Endodermal cell (in vitro differentiated cells): ENCODE measurements around the gene F13A1. TPM values are rescaled to one million over a fixed set of nuclear protein-coding genes. Genes with fewer than 3 reads are reported as not detected.
"Not testable (repeated sequence)": the region's sequence is repeated elsewhere in the genome, so short reads cannot be mapped to it uniquely, and the experiment has no call there.

ENCODE experiments used
- DNase-seq: peaks from one replicate; pipeline ENCODE4 v3.0.0-alpha.2; 2017
- H3K27ac ChIP-seq: 2 replicates; pipeline ENCODE4 v1.5.1; 2013; ENCODE audit warnings: mild to moderate bottlenecking, low read depth, low read length, moderate library complexity
- H3K27me3 ChIP-seq: 2 replicates; pipeline ENCODE4 v1.6.1; 2013; ENCODE audit warnings: mild to moderate bottlenecking, low read length, moderate library complexity; ENCODE audit not compliant: insufficient read depth, control insufficient read depth, poor library complexity, severe bottlenecking
- H3K36me3 ChIP-seq: 2 replicates; pipeline ENCODE4 v1.7.0; 2013; ENCODE audit warnings: mild to moderate bottlenecking, low read length, moderate library complexity; ENCODE audit not compliant: control insufficient read depth, insufficient read depth
- H3K4me1 ChIP-seq: one replicate; pipeline ENCODE4 v1.7.0; 2013; ENCODE audit warnings: low read length; ENCODE audit not compliant: control insufficient read depth, insufficient read depth
- H3K4me3 ChIP-seq: 2 replicates; pipeline ENCODE4 v1.5.1; 2013; ENCODE audit warnings: mild to moderate bottlenecking, low read length, moderate library complexity
- H3K9ac ChIP-seq: 2 replicates; pipeline ENCODE4 v1.6.1; 2013; ENCODE audit warnings: mild to moderate bottlenecking, low read length, moderate library complexity; ENCODE audit not compliant: poor library complexity, severe bottlenecking; ENCODE audit errors: extremely low read depth
- H3K9me3 ChIP-seq: 2 replicates; pipeline ENCODE4 v1.6.1; 2013; ENCODE audit warnings: mild to moderate bottlenecking, low read length, moderate library complexity; ENCODE audit not compliant: control insufficient read depth
- H3K27ac Mint-ChIP-seq: 2 replicates; pipeline ENCODE4 v1.8.0; 2020; ENCODE audit warnings: mixed read lengths
- H3K27me3 Mint-ChIP-seq: 2 replicates; pipeline ENCODE4 v1.8.0; 2021; ENCODE audit warnings: mild to moderate bottlenecking, mixed read lengths; ENCODE audit not compliant: insufficient read depth
- H3K36me3 Mint-ChIP-seq: 2 replicates; pipeline ENCODE4 v1.8.0; 2020; ENCODE audit warnings: low read depth, mixed read lengths
- H3K4me1 Mint-ChIP-seq: 2 replicates; pipeline ENCODE4 v1.8.0; 2020; ENCODE audit warnings: mixed read lengths
- H3K4me3 Mint-ChIP-seq: 2 replicates; pipeline ENCODE4 v1.8.0; 2020; ENCODE audit warnings: mild to moderate bottlenecking, moderate library complexity, mixed read lengths
- H3K9me3 Mint-ChIP-seq: 2 replicates; pipeline ENCODE4 v1.8.0; 2020; ENCODE audit warnings: mild to moderate bottlenecking, mixed read lengths
- CTCF ChIP-seq: fragments of 200-600 bp; sonication (generic); conservative IDR thresholded peaks from 2 replicates; pipeline ENCODE4 v1.5.0; 2021; ENCODE audit warnings: antibody characterized with exemption, mild to moderate bottlenecking
- WGBS, 2 experiments: methylation state at CpG; one replicate each; pipeline versions ENCODE4 v1.1.5 to v1.1.7; 2013; ENCODE audit warnings: missing lambda C conversion rate in 2 of 2, mixed read lengths in 1 of 2; ENCODE audit not compliant: insufficient coverage in 1 of 2, insufficient read length in 1 of 2; 5-methylcytosine and 5-hydroxymethylcytosine counted together
- total RNA-seq, 2 donors: library from RNA; stranded (reverse); fragmentation: NEBNext Ultra II Directional in 1 of 2; extraction: Animal tissue kit (Norgen Biotek cat#: 25700) in 1 of 2; gene quantifications; 2 replicates in 1 of 2; 3 replicates in 1 of 2; pipeline ENCODE4 v1.2.1, GENCODE V29; 2021

Gene F13A1
- total RNA-seq, 2 donors from 2014 or later: 1.1 to 1.3 TPM

- Mint-ChIP-seq H3K27ac (no peak overlapping the region), H3K4me1 (peaks cover 16% of the 10 kb centered on the region), H3K4me3 (no peak overlapping the region), H3K9me3 (no peaks in the 10 kb centered on the region), H3K27me3 (peaks cover 3% of the 10 kb centered on the region), H3K36me3 (no peaks in the 10 kb centered on the region)
- no peak overlapping the region for H3K9ac ChIP-seq
- H3K27me3 ChIP-seq: peaks cover 4% of the 10 kb centered on the region
- peaks cover 3% of the 10 kb centered on the region for H3K4me1 ChIP-seq
- H3K4me3 ChIP-seq: no peak overlapping the region
- TF ChIP-seq CTCF: no peak
- no peak for DNase-seq
- H3K36me3 ChIP-seq: no peaks in the 10 kb centered on the region
- 91 to 100% methylated on average over 1 of the region's 1 CpG for WGBS, 2 experiments
- H3K9me3 ChIP-seq: no peaks in the 10 kb centered on the region
- H3K27ac ChIP-seq: no peak overlapping the region
These were observed 5.9 kb downstream of the F13A1 start for GRCh38 chr6:6314596-6314995.

- H3K4me1 ChIP-seq: no peaks in the 10 kb centered on the region
- no peaks in the 10 kb centered on the region for H3K9me3 ChIP-seq
- Mint-ChIP-seq H3K27me3 (no peaks in the 10 kb centered on the region), H3K36me3 (no peaks in the 10 kb centered on the region), H3K9me3 (no peaks in the 10 kb centered on the region), H3K4me1 (peaks cover 3% of the 10 kb centered on the region), H3K4me3 (no peak overlapping the region), H3K27ac (no peak overlapping the region)
- no peaks in the 10 kb centered on the region for H3K27me3 ChIP-seq
- DNase-seq: no peak
- H3K36me3 ChIP-seq: no peaks in the 10 kb centered on the region
- no peak for TF ChIP-seq CTCF
- 90 to 91% methylated on average over 2 to 5 of the region's 6 CpGs for WGBS, 2 experiments
- H3K27ac ChIP-seq: no peak overlapping the region
- no peak overlapping the region for H3K9ac ChIP-seq
- H3K4me3 ChIP-seq: no peak overlapping the region
These were observed 7.5 kb downstream of the F13A1 start for GRCh38 chr6:6312901-6313441.

GRCh38 chr6:6305575-6305974, 14.9 kb downstream of the F13A1 start:
- WGBS, 2 experiments: 78 to 82% methylated on average over 4 of the region's 4 CpGs
- Histone ChIP-seq H3K4me1 (no peaks in the 10 kb centered on the region), H3K27me3 (no peaks in the 10 kb centered on the region), H3K9me3 (peaks cover 7% of the 10 kb centered on the region), H3K36me3 (no peaks in the 10 kb centered on the region), H3K27ac (no peak overlapping the region), H3K9ac (no peak overlapping the region), H3K4me3 (no peak overlapping the region)
- Mint-ChIP-seq H3K9me3 (peaks cover 13% of the 10 kb centered on the region), H3K4me3 (no peak overlapping the region), H3K27ac (no peak overlapping the region), H3K27me3 (peaks cover 5% of the 10 kb centered on the region), H3K36me3 (peaks cover 1% of the 10 kb centered on the region), H3K4me1 (no peaks in the 10 kb centered on the region)
- no peak for DNase-seq
- no peak for TF ChIP-seq CTCF

GRCh38 chr6:6300383-6300782, 20.1 kb downstream of the F13A1 start:
- not testable (repeated sequence) for H3K36me3 Mint-ChIP-seq, H3K27ac ChIP-seq, H3K36me3 ChIP-seq, H3K4me1 Mint-ChIP-seq, H3K27me3 ChIP-seq, H3K9ac ChIP-seq, H3K4me3 Mint-ChIP-seq, H3K27me3 Mint-ChIP-seq, H3K27ac Mint-ChIP-seq, H3K9me3 ChIP-seq, H3K4me1 ChIP-seq, DNase-seq, H3K4me3 ChIP-seq
- H3K9me3 Mint-ChIP-seq: peaks cover 23% of the 10 kb centered on the region
- 96 to 97% methylated on average over 10 to 19 of the region's 19 CpGs for WGBS, 2 experiments
